Liver (tissue), 9 donors: ENCODE results near the gene B4GALT6. TPM values are rescaled to one million over a fixed set of nuclear protein-coding genes. Genes with fewer than 3 reads are reported as not detected.

Experiments
- DNase-seq: peaks from one replicate; pipeline ENCODE4 v3.0.0-alpha.2; 2017; ENCODE audit warnings: low spot score
- H3K27ac ChIP-seq, 2 donors: one replicate each; pipeline ENCODE4 v1.7.0; 2013; ENCODE audit warnings: inconsistent platforms in 2 of 2, low read length in 2 of 2, control low read depth in 1 of 2, low read depth in 1 of 2, mild to moderate bottlenecking in 1 of 2
- H3K27me3 ChIP-seq, 4 donors: one replicate each; pipeline versions ENCODE4 v1.6.1 to v1.7.0; 2013; ENCODE audit warnings: low read length in 3 of 4, inconsistent platforms in 1 of 4, mild to moderate bottlenecking in 1 of 4, moderate library complexity in 1 of 4; ENCODE audit not compliant: control insufficient read depth in 4 of 4, insufficient read depth in 4 of 4
- H3K36me3 ChIP-seq, 4 donors: one replicate each; pipeline versions ENCODE4 v1.6.1 to v1.7.0; 2013; ENCODE audit warnings: low read length in 3 of 4, mild to moderate bottlenecking in 3 of 4, low read depth in 1 of 4, moderate library complexity in 1 of 4; ENCODE audit not compliant: control insufficient read depth in 4 of 4, insufficient read depth in 3 of 4
- H3K4me1 ChIP-seq, 4 donors: one replicate each; pipeline versions ENCODE4 v1.6.1 to v1.7.0; 2013; ENCODE audit warnings: low read length in 3 of 4, mild to moderate bottlenecking in 3 of 4, moderate library complexity in 1 of 4; ENCODE audit not compliant: control insufficient read depth in 4 of 4, insufficient read depth in 4 of 4
- H3K4me3 ChIP-seq, 3 donors: one replicate each; pipeline versions ENCODE4 v1.6.1 to v1.7.0; 2013; ENCODE audit warnings: low read length in 3 of 3, control low read depth in 1 of 3, low read depth in 1 of 3, mild to moderate bottlenecking in 1 of 3
- H3K9ac ChIP-seq, 2 donors: one replicate each; pipeline ENCODE4 v1.7.0; 2013; ENCODE audit warnings: low read length in 2 of 2, mild to moderate bottlenecking in 2 of 2, moderate library complexity in 2 of 2, control low read depth in 1 of 2, low read depth in 1 of 2
- H3K9me3 ChIP-seq, 4 donors: one replicate each; pipeline versions ENCODE4 v1.6.1 to v1.7.0; 2013; ENCODE audit warnings: low read length in 3 of 4; ENCODE audit not compliant: control insufficient read depth in 4 of 4
- EGR1 ChIP-seq, 2 donors: IDR thresholded peaks; 2 replicates each; pipeline ENCODE4 v1.6.1; 2016 to 2018; ENCODE audit warnings: antibody characterized with exemption in 2 of 2, low read depth in 2 of 2
- FOXA1 ChIP-seq: IDR thresholded peaks from 2 replicates; pipeline ENCODE4 v1.6.1; 2016; ENCODE audit warnings: antibody characterized with exemption
- FOXA2 ChIP-seq: IDR thresholded peaks from 2 replicates; pipeline ENCODE4 v1.6.1; 2016; ENCODE audit warnings: antibody characterized with exemption
- GABPA ChIP-seq, 2 donors: IDR thresholded peaks in 1 of 2; conservative IDR thresholded peaks in 1 of 2; 2 replicates each; pipeline ENCODE4 v1.6.1; 2016; ENCODE audit warnings: antibody characterized with exemption in 2 of 2, mild to moderate bottlenecking in 1 of 2, moderate library complexity in 1 of 2
- HNF4A ChIP-seq, 2 donors: conservative IDR thresholded peaks; 2 replicates each; pipeline ENCODE4 v1.6.1; 2016; ENCODE audit warnings: antibody characterized with exemption in 2 of 2, mild to moderate bottlenecking in 2 of 2
- HNF4G ChIP-seq: IDR thresholded peaks from 2 replicates; pipeline ENCODE4 v1.6.1; 2016; ENCODE audit warnings: antibody characterized with exemption
- JUND ChIP-seq, 2 donors: IDR thresholded peaks; 2 replicates each; pipeline ENCODE4 v1.6.1; 2016; ENCODE audit warnings: antibody characterized with exemption in 2 of 2
- NR2F2 ChIP-seq: IDR thresholded peaks from 2 replicates; pipeline ENCODE4 v1.6.1; 2016; ENCODE audit warnings: antibody characterized with exemption
- RAD21 ChIP-seq, 2 donors: IDR thresholded peaks; 2 replicates each; pipeline ENCODE4 v1.6.1; 2016; ENCODE audit warnings: antibody characterized with exemption in 2 of 2, mild to moderate bottlenecking in 2 of 2
- RXRA ChIP-seq, 2 donors: IDR thresholded peaks; 2 replicates each; pipeline ENCODE4 v1.6.1; 2017 to 2018; ENCODE audit warnings: antibody characterized with exemption in 2 of 2, mild to moderate bottlenecking in 1 of 2
- YY1 ChIP-seq: IDR thresholded peaks from 2 replicates; pipeline ENCODE4 v1.6.1; 2016; ENCODE audit warnings: antibody characterized with exemption, mild to moderate bottlenecking
- WGBS: extraction: QIAGEN DNeasy Blood & Tissue Kit; methylation state at CpG from one replicate; pipeline ENCODE4 v1.1.7; 2013; 5-methylcytosine and 5-hydroxymethylcytosine counted together
- polyA plus RNA-seq, 2 donors: library from polyadenylated mRNA; stranded (reverse) in 1 of 2; unstranded in 1 of 2; fragments of 200-250 nt in 1 of 2; fragments of >200 nt in 1 of 2; fragmentation: Nextera tagmentation in 1 of 2; extraction: Ambion mirVana in 1 of 2; gene quantifications; one replicate each; pipeline versions ENCODE4 v1.2.1 to v1.2.3, GENCODE V29; 2013 to 2015
- total RNA-seq, 2 donors: library from RNA; depleted of rRNA; stranded (reverse); fragments of >200 nt; gene quantifications; one replicate each; pipeline ENCODE4 v1.2.3, GENCODE V29; 2014
- TF ChIP-seq, protein P1 (sequence below): IDR thresholded peaks from 2 replicates; pipeline ENCODE4 v1.6.1; 2016; ENCODE audit warnings: antibody characterized with exemption
- TF ChIP-seq, protein P2 (sequence below): fragments of 150-350 bp; IDR thresholded peaks from 2 replicates; pipeline ENCODE4 v1.5.1; 2017; ENCODE audit warnings: improper control_type of control experiment, low read depth, low read length; ENCODE audit not compliant: missing input control
- TF ChIP-seq, protein P3 (sequence below): IDR thresholded peaks from 2 replicates; pipeline ENCODE4 v1.6.1; 2016; ENCODE audit warnings: antibody characterized with exemption
- TF ChIP-seq, protein P4 (sequence below): IDR thresholded peaks from 2 replicates; pipeline ENCODE4 v1.6.1; 2016; ENCODE audit warnings: antibody characterized with exemption, mild to moderate bottlenecking
- TF ChIP-seq, protein P5 (sequence below): IDR thresholded peaks from 2 replicates; pipeline ENCODE4 v1.6.1; 2016; ENCODE audit warnings: antibody characterized with exemption
- donor health status: healthy.
- donor health status: healthy.
- donor health status: healthy.
- donor health status: healthy.
- donor health status: healthy.

The B4GALT6 gene
- total and polyA plus RNA-seq, 4 donors: 0.48 to 4.2 (median 0.61) TPM

DNA sequence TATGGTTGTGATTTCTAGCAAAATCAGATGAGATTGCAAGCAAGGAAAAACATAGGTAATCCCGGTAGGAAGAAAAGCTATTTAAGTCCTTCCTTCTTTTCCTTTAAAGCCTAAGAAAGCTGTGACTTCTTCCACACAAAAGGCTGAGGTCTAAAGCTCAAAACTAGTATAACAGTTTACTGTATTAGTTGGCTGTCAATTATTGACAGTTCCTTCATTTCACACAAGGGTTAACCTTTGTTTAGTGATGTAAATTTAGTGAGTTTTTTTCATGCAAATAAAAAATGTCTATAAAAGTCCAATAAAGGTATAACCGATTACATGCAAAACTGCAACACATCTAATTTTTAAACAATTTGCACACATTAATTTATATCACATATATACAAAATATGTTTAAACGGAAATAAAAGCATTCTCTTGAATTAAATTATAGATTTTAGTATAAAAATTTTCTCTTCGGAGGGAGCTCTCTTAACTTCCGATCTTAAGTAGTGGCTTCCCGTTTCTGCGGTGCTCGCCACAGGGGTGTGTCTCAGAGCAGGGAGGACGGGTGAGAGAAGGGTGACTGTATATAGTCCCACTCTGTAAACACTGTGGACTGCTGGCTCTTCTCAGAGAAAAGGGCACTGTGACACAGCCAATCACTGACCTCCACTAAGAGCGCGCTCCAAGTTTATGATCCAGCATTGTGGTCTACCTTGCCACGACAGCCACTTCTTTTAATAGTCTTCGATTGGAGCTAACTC, 59.3 kb downstream of the B4GALT6 start:
- Histone ChIP-seq H3K9me3 (no peaks in the 10 kb centered on the region), H3K4me1 (no peaks in the 10 kb centered on the region), H3K9ac (no peak overlapping the region), H3K4me3 (no peak overlapping the region), H3K27ac (no peak overlapping the region), H3K27me3 (no peaks in the 10 kb centered on the region), H3K36me3 (no peaks in the 10 kb centered on the region)
- WGBS: 86% methylated on average over 13 of the region's 13 CpGs
- DNase-seq: no peak
- TF ChIP-seq EGR1 (IDR thresholded peaks at IDR 0.05; ENCODE audit: low read depth in 2 of 2) (no peak), NR2F2 (no peak), GABPA (IDR thresholded peaks at IDR 0.05 in 1 of 2, conservative IDR thresholded peaks at IDR 0.05 in 1 of 2) (no peak), HNF4G (no peak), FOXA2 (no peak), RAD21 (IDR thresholded peaks at IDR 0.05) (no peak), RXRA (IDR thresholded peaks at IDR 0.05) (no peak)
- TF ChIP-seq, protein P1, sequence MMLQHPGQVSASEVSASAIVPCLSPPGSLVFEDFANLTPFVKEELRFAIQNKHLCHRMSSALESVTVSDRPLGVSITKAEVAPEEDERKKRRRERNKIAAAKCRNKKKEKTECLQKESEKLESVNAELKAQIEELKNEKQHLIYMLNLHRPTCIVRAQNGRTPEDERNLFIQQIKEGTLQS: no peak
- TF ChIP-seq, protein P2, sequence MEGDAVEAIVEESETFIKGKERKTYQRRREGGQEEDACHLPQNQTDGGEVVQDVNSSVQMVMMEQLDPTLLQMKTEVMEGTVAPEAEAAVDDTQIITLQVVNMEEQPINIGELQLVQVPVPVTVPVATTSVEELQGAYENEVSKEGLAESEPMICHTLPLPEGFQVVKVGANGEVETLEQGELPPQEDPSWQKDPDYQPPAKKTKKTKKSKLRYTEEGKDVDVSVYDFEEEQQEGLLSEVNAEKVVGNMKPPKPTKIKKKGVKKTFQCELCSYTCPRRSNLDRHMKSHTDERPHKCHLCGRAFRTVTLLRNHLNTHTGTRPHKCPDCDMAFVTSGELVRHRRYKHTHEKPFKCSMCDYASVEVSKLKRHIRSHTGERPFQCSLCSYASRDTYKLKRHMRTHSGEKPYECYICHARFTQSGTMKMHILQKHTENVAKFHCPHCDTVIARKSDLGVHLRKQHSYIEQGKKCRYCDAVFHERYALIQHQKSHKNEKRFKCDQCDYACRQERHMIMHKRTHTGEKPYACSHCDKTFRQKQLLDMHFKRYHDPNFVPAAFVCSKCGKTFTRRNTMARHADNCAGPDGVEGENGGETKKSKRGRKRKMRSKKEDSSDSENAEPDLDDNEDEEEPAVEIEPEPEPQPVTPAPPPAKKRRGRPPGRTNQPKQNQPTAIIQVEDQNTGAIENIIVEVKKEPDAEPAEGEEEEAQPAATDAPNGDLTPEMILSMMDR: no peak
- TF ChIP-seq, protein P3, sequence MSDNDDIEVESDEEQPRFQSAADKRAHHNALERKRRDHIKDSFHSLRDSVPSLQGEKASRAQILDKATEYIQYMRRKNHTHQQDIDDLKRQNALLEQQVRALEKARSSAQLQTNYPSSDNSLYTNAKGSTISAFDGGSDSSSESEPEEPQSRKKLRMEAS: no peak
- TF ChIP-seq, protein P4, sequence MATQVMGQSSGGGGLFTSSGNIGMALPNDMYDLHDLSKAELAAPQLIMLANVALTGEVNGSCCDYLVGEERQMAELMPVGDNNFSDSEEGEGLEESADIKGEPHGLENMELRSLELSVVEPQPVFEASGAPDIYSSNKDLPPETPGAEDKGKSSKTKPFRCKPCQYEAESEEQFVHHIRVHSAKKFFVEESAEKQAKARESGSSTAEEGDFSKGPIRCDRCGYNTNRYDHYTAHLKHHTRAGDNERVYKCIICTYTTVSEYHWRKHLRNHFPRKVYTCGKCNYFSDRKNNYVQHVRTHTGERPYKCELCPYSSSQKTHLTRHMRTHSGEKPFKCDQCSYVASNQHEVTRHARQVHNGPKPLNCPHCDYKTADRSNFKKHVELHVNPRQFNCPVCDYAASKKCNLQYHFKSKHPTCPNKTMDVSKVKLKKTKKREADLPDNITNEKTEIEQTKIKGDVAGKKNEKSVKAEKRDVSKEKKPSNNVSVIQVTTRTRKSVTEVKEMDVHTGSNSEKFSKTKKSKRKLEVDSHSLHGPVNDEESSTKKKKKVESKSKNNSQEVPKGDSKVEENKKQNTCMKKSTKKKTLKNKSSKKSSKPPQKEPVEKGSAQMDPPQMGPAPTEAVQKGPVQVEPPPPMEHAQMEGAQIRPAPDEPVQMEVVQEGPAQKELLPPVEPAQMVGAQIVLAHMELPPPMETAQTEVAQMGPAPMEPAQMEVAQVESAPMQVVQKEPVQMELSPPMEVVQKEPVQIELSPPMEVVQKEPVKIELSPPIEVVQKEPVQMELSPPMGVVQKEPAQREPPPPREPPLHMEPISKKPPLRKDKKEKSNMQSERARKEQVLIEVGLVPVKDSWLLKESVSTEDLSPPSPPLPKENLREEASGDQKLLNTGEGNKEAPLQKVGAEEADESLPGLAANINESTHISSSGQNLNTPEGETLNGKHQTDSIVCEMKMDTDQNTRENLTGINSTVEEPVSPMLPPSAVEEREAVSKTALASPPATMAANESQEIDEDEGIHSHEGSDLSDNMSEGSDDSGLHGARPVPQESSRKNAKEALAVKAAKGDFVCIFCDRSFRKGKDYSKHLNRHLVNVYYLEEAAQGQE: no peak
- TF ChIP-seq, protein P5, sequence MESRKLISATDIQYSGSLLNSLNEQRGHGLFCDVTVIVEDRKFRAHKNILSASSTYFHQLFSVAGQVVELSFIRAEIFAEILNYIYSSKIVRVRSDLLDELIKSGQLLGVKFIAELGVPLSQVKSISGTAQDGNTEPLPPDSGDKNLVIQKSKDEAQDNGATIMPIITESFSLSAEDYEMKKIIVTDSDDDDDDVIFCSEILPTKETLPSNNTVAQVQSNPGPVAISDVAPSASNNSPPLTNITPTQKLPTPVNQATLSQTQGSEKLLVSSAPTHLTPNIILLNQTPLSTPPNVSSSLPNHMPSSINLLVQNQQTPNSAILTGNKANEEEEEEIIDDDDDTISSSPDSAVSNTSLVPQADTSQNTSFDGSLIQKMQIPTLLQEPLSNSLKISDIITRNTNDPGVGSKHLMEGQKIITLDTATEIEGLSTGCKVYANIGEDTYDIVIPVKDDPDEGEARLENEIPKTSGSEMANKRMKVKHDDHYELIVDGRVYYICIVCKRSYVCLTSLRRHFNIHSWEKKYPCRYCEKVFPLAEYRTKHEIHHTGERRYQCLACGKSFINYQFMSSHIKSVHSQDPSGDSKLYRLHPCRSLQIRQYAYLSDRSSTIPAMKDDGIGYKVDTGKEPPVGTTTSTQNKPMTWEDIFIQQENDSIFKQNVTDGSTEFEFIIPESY: no peak

DNA sequence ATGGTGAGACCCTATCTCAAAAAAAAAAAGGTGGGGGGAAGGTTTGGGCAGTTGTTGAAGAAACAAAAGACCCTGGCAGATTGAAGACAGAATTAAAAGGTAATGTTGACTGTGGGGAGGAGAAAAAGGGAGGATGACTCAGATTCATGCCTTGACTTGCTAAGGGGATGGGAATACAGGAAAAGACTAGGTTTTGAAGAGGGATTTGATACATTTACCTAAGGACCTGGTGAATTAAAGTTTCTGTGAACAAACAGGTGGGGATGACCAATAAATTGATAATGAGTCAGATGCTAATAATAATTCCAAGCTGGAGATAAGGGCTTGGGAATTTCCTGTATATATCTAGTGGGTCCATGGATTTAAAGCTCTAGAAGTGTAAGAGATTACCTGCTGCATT, 65.1 kb downstream of the B4GALT6 start:
- no peak overlapping the region for H3K27ac ChIP-seq
- no peaks in the 10 kb centered on the region for H3K4me1 ChIP-seq
- no peaks in the 10 kb centered on the region for H3K27me3 ChIP-seq
- no peak for DNase-seq
- H3K4me3 ChIP-seq: no peak overlapping the region
- no peak overlapping the region for H3K9ac ChIP-seq
- H3K9me3 ChIP-seq: no peaks in the 10 kb centered on the region
- no peaks in the 10 kb centered on the region for H3K36me3 ChIP-seq
- TF ChIP-seq HNF4A (conservative IDR thresholded peaks at IDR 0.05) (no peak), RXRA (IDR thresholded peaks at IDR 0.05) (no peak), EGR1 (IDR thresholded peaks at IDR 0.05; ENCODE audit: low read depth in 2 of 2) (no peak), JUND (IDR thresholded peaks at IDR 0.05) (no peak), YY1 (no peak), FOXA1 (no peak)
- TF ChIP-seq, protein P3: no peak
- TF ChIP-seq, protein P5: no peak
